HG02840 (cell line): ENCODE data around the gene MAN2A2.

Experiments
- ATAC-seq: cut with Tn5 transposase; IDR thresholded peaks from one replicate; pipeline ENCODE4 v1.9.1; 2021; ENCODE audit warnings: mild to moderate bottlenecking, moderate library complexity, moderate number of reproducible peaks; ENCODE audit not compliant: unreplicated experiment, low FRiP score

MAN2A2 gene

DNA sequence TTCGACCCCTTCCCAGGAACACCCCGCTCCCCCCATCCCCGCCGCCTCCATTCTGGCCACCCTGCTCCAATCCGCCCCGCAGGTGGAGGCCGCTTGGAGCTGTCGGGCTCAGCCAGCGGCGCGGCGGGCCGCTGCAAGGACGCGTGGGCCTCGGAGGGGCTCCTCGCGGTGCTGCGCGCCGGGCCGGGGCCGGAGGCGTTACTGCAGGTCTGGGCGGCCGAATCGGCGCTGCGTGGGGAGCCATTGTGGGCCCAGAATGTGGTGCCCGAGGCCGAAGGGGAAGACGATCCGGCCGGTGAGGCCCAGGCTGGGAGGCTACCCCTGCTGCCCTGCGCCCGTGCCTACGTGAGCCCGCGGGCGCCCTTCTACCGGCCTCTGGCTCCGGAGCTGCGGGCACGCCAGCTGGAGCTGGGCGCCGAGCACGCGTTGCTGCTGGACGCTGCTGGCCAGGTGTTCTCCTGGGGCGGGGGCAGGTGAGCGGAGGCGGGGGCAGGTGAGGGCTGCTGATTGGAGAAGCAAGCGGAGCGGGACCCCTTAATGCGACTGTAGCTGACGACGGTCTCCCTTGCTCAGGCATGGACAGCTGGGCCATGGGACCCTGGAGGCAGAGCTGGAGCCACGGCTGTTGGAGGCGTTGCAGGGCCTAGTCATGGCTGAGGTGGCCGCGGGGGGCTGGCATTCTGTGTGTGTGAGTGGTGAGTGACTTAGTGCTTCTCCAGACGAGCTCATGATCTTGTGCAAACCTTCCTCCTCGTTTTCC lies 54.1 kb downstream of the MAN2A2 start:
- ATAC-seq, result no peak

DNA sequence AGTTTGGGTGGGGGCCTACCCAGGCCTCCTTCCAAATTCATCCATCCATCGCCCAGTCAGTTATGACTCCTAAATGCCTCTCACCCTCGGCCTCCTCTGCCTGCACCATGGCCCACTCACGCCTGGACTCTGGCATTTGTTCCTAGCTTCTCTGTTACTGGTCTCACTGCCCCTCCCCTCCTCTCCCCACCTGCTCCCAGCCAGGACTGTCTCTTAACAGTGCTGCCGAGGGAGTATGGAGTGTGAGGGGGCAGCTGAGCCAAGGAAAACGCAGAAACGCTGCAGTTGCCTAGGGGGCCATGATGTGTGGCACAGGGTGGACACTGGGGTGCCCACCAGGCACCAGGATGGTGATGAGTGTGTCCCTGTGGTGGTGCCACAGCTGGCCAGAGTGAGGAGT lies 54.7 kb downstream of the MAN2A2 start:
- no peak for ATAC-seq

DNA sequence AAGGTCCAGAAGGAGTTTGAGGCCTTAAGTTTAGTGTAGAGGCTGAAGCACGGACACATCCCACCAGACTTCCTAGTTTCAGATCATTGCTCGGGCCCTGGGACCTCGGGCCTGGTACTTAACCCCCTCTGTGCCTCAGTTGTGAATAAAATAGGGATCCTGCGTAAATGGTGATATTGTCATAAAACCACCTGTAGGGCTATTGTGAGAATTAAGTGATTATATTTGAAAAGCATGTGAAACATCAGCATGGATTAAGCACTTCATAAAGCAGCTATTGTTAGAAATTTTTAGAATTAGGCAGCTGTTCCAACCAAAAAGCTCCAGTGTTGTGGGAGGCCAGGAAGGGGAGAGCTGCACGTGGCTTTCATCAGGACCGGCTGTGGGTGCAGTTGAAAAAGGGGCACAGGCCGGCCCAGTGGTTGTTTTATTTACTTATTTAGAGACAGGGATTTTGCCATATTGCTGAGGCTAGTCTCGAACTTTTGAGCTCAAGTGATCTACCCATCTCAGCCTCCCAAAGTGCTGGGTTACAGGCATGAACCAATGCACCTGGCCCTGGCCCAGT lies 56.0 kb downstream of the MAN2A2 start:
- ATAC-seq, result no peak

DNA sequence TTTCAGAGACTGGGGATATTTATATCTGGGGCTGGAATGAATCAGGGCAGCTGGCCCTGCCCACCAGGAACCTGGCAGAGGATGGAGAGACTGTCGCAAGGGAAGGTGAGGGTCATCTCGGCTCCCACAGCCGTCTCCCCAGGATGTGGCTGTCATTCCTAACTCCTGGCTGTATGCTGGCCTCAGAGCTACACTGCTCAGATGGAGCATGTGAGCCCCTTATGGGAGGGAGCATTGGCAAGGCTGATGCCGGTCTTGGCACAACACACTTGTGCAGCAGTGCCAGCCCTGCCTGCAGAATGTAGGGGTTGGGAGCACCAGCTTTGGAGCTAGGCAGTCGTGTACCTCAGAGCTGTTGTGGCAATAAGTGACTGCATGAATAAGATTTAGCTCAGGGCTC lies 56.8 kb downstream of the MAN2A2 start:
- no peak for ATAC-seq

GRCh38 chr15:90960298-90961091 lies 57.4 kb downstream of the MAN2A2 start:
- ATAC-seq, result no peak

DNA sequence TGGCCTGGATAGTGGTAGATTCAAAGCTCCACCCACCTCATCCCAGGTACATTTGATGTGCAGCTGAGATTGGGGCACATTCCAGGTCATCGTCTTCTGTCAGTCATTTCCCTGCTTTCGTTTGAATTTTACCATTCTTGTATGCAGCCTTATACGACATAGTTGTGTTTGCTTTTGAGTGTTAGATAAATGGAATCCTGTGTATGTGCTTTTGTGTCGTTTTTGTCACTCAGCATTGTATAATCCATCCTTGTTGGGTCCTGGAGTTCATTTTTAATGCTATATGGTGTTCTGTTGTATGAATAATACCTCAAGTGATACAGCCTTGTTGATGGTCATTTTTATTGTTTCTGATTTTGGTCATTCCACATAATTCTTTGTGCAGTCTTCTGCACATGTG lies 58.9 kb downstream of the MAN2A2 start:
- no peak for ATAC-seq

DNA sequence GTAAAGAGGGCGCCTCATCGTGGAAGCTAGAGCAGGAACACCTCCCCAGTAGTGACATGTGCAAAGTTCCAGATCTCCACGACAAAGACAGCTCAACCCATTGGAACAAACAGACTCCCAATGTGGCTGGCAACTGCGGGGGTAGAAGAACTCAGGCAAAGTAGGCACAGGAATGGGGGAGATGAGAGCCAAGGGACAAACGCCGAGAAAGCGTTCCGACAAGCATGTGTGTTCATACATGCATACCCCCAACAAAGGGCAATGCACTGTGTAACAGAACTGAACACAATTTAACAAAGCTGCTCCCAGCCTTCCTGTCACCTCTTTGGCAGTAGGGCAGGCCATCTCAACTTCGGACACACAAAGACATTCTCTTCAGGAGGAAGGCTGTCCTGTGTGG lies 63.2 kb downstream of the MAN2A2 start:
- ATAC-seq, result no peak

GRCh38 chr15:90967206-90967605 lies 64.1 kb downstream of the MAN2A2 start:
- no peak for ATAC-seq

GRCh38 chr15:90968434-90968833 lies 65.3 kb downstream of the MAN2A2 start:
- no peak for ATAC-seq

- ATAC-seq, result no peak
These were observed 67.2 kb downstream of the MAN2A2 start for GRCh38 chr15:90970274-90970673.

DNA sequence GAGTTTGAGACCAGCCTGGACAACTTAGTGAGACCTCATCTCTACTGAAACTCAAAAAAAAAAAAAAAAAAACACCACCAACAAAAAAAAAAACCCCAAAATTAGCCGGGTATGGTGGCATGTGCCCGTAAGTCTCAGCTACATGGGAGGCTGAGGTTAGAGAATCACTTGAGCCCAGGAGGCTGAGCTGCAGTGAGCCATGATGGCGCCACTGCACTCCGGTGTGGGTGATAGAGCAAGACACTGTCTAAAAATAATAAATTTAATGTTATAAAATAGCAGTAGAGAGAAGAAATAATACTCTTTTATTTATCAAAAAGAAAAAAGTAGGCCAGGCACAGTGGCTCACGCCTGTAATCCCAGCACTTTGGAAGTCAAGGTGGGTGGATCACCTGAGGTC lies 69.0 kb downstream of the MAN2A2 start:
- no peak for ATAC-seq
